PC-3 (cell line): ENCODE results near the gene KIR3DL1. TPM values are rescaled to one million over a fixed set of nuclear protein-coding genes. Genes with fewer than 3 reads are reported as not detected.
"Not testable (repeated sequence)": the region's sequence is repeated elsewhere in the genome, so short reads cannot be mapped to it uniquely, and the experiment has no call there.

Experiments
- ATAC-seq: fragments of 200-7000 bp; cut with Tn5 transposase; 2 replicates; pipeline ENCODE4 v1.9.1; 2020; ENCODE audit warnings: mild to moderate bottlenecking, moderate library complexity
- BruUV-seq: library from RNA; stranded (reverse); fragments of 400-500 nt; replicated peaks from 2 replicates; lab custom pipeline; 2021; lab: Mats Ljungman, UMichigan
- CTCF ChIA-PET: fragments of 300-600 bp; sonication (Branson Sonifier 250); formaldehyde crosslinking; loops from one replicate; lab custom pipeline; 2022; ENCODE audit warnings: antibody characterized with exemption; lab: Charles Lee
- POLR2A ChIA-PET: fragments of 300-600 bp; sonication (Branson Sonifier 250); formaldehyde crosslinking; loops from one replicate; lab custom pipeline; 2022; ENCODE audit warnings: antibody characterized with exemption; ENCODE audit not compliant: unreplicated experiment; lab: Charles Lee
- DNase-seq: peaks from one replicate; pipeline ENCODE4 v3.0.0-alpha.2; 2015
- H2AFZ ChIP-seq: fragments of 300-600 bp; sonication (generic); 2 replicates; pipeline ENCODE4 v1.6.0; 2016; ENCODE audit warnings: antibody characterized with exemption, low read length
- H3F3A ChIP-seq: fragments of 300-600 bp; sonication (generic); one replicate; pipeline ENCODE4 v1.6.0; 2017; ENCODE audit warnings: antibody characterized with exemption, low read length, control low read depth, mild to moderate bottlenecking; ENCODE audit not compliant: unreplicated experiment
- H3K27ac ChIP-seq: fragments of 300-600 bp; sonication (generic); 2 replicates; pipeline ENCODE4 v1.5.1; 2016; ENCODE audit warnings: mild to moderate bottlenecking, low read length
- H3K27me3 ChIP-seq: fragments of 300-600 bp; sonication (generic); 2 replicates; pipeline ENCODE4 v1.6.1; 2016; ENCODE audit warnings: low read length, mixed read lengths
- H3K36me3 ChIP-seq: fragments of 300-600 bp; sonication (generic); 2 replicates; pipeline ENCODE4 v1.6.1; 2016; ENCODE audit warnings: low read depth, mixed run types, low read length, mixed read lengths
- H3K4me1 ChIP-seq: fragments of 300-600 bp; sonication (generic); 2 replicates; pipeline ENCODE4 v1.5.1; 2016; ENCODE audit warnings: low read length; ENCODE audit not compliant: insufficient read depth
- H3K4me2 ChIP-seq: fragments of 300-600 bp; sonication (generic); 2 replicates; pipeline ENCODE4 v1.6.0; 2016; ENCODE audit warnings: low read length
- H3K4me3 ChIP-seq: fragments of 300-600 bp; sonication (generic); 2 replicates; pipeline ENCODE4 v1.5.1; 2016; ENCODE audit warnings: mild to moderate bottlenecking, low read length, mixed read lengths
- H3K79me2 ChIP-seq: fragments of 300-600 bp; sonication (generic); 2 replicates; pipeline ENCODE4 v1.6.1; 2017; ENCODE audit warnings: low read length, mixed read lengths
- H3K9ac ChIP-seq: fragments of 300-600 bp; sonication (generic); 2 replicates; pipeline ENCODE4 v1.6.0; 2016; ENCODE audit warnings: mild to moderate bottlenecking, low read length
- H3K9me2 ChIP-seq: fragments of 300-600 bp; sonication (generic); replicated peaks from 2 replicates; pipeline ENCODE4 v1.6.1; 2016; ENCODE audit warnings: mixed run types, low read length, mixed read lengths
- H3K9me3 ChIP-seq: fragments of 300-600 bp; sonication (generic); 2 replicates; pipeline ENCODE4 v1.6.1; 2016; ENCODE audit warnings: low read length, mixed read lengths
- H4K20me1 ChIP-seq: fragments of 300-600 bp; sonication (generic); 2 replicates; pipeline ENCODE4 v1.6.1; 2016; ENCODE audit warnings: low read length, mixed read lengths
- CTCF ChIP-seq: fragments of 300-600 bp; sonication (generic); conservative IDR thresholded peaks from 2 replicates; pipeline ENCODE4 v1.5.1; 2017; ENCODE audit warnings: antibody characterized with exemption, low read depth, mild to moderate bottlenecking, low read length
- EZH2 ChIP-seq: fragments of 300-600 bp; sonication (generic); IDR thresholded peaks from one replicate; pipeline ENCODE4 v1.6.1; 2017; ENCODE audit warnings: antibody characterized with exemption, mild to moderate bottlenecking, low read length; ENCODE audit not compliant: unreplicated experiment
- EZH2phosphoT487 ChIP-seq: fragments of 300-600 bp; sonication (generic); IDR thresholded peaks from 2 replicates; pipeline ENCODE4 v1.6.1; 2018; ENCODE audit warnings: mild to moderate bottlenecking, antibody characterized with exemption, low read length, borderline replicate concordance
- intact Hi-C: fragments of 100-400 bp; cut with micrococcal nuclease; formaldehyde crosslinking; loops from 2 replicates; pipeline ENCODE4 v1.9.0; 2023
- total RNA-seq: library from RNA; depleted of rRNA; stranded (reverse); fragments of >200 nt; gene quantifications from 2 replicates; pipeline ENCODE4 v1.2.3, GENCODE V29; 2014

KIR3DL1 gene
- total RNA-seq, 1 experiment from 2014 or later = not detected

DNA sequence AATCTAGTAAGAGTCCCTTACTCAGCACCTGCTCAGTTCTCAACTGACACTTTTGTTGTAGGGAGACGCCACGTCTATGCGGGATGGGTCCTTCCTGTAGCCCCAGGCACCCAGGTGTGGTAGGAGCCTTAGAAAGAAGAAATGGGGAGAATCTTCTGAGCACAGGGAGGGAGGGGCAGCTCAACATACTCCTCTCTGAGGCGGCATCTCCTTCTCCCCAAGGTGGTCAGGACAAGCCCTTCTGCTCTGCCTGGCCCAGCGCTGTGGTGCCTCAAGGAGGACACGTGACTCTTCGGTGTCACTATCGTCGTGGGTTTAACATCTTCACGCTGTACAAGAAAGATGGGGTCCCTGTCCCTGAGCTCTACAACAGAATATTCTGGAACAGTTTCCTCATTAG lies 11.7 kb upstream of the KIR3DL1 start:
- Histone ChIP-seq H3K9ac (no peak overlapping the region), H3K4me3 (no peak overlapping the region), H3K4me1 (no peaks in the 10 kb centered on the region), H3K36me3 (no peaks in the 10 kb centered on the region), H3F3A (no peaks in the 10 kb centered on the region), H3K79me2 (no peaks in the 10 kb centered on the region), H2AFZ (no peak overlapping the region), H3K9me3 (no peaks in the 10 kb centered on the region), H3K27me3 (peaks cover 70% of the 10 kb centered on the region), H3K27ac (no peak overlapping the region), H4K20me1 (no peaks in the 10 kb centered on the region), H3K9me2 (no peaks in the 10 kb centered on the region), H3K4me2 (no peak overlapping the region)
- no TSS peak for BruUV-seq
- no peak for ATAC-seq
- ChIA-PET CTCF (no interaction called here), POLR2A (no interaction called here)
- no peak for DNase-seq
- TF ChIP-seq CTCF (no peak), EZH2phosphoT487 (no peak), EZH2 (no peak)
- intact Hi-C loops = no loop called here

DNA sequence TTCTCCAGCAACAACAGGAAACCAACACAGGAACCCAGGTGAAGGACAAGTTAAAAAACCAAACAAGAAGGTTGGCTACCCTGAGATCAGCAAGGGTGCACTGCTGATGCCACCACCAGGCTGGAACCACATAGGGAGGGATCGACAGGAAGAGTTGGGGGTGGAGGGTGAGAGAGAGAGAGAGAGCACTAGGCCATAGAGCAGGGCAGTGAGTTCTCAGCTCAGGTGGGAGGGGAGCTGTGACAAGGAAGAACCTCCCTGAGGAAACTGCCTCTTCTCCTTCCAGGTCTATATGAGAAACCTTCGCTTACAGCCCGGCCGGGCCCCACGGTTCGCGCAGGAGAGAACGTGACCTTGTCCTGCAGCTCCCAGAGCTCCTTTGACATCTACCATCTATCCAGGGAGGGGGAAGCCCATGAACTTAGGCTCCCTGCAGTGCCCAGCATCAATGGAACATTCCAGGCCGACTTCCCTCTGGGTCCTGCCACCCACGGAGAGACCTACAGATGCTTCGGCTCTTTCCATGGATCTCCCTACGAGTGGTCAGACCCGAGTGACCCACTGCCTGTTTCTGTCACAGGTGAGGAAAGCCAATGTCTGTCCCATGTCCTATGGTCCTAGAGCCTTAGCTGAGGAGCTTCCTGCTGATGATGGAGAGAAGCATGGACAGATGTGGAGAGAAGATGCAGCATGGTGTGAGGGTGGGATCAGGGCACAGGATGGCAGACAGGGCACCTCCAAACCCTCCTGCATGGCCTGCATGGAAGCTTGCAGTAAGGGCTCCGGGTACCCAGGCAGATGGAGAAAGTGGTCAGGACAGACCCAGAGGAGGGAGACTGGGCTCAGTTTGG lies 10.4 kb upstream of the KIR3DL1 start:
- H3K36me3 ChIP-seq = no peaks in the 10 kb centered on the region
- H3K9ac ChIP-seq = no peak overlapping the region
- ATAC-seq = no peak
- H2AFZ ChIP-seq = no peak overlapping the region
- no peaks in the 10 kb centered on the region for H3K79me2 ChIP-seq
- H3K9me3 ChIP-seq = no peaks in the 10 kb centered on the region
- intact Hi-C loops = no loop called here
- BruUV-seq = no TSS peak
- ChIA-PET CTCF (no interaction called here), POLR2A (no interaction called here)
- DNase-seq = no peak
- no peaks in the 10 kb centered on the region for H4K20me1 ChIP-seq
- H3K4me2 ChIP-seq = no peak overlapping the region
- H3K27ac ChIP-seq = no peak overlapping the region
- H3K27me3 ChIP-seq = peaks cover 80% of the 10 kb centered on the region
- TF ChIP-seq CTCF = no peak
- TF ChIP-seq EZH2 = no peak
- TF ChIP-seq EZH2phosphoT487 = no peak
- H3K9me2 ChIP-seq = no peaks in the 10 kb centered on the region
- no peaks in the 10 kb centered on the region for H3K4me1 ChIP-seq
- H3F3A ChIP-seq = no peaks in the 10 kb centered on the region
- no peak overlapping the region for H3K4me3 ChIP-seq

GRCh38 chr19:54806516-54806838 lies 9.8 kb upstream of the KIR3DL1 start:
- Histone ChIP-seq H3K9ac (no peak overlapping the region), H3K27me3 (peaks cover 78% of the 10 kb centered on the region), H3K9me3 (no peaks in the 10 kb centered on the region), H3K4me2 (no peak overlapping the region), H3F3A (no peaks in the 10 kb centered on the region), H4K20me1 (no peaks in the 10 kb centered on the region), H3K27ac (no peak overlapping the region), H3K9me2 (no peaks in the 10 kb centered on the region), H3K79me2 (no peaks in the 10 kb centered on the region), H3K4me1 (no peaks in the 10 kb centered on the region), H3K36me3 (no peaks in the 10 kb centered on the region), H2AFZ (no peak overlapping the region), H3K4me3 (no peak overlapping the region)
- POLR2A ChIA-PET = no interaction called here
- TF ChIP-seq EZH2phosphoT487 (no peak), CTCF (no peak), EZH2 (no peak)
- DNase-seq (no peak), ATAC-seq (no peak)
- CTCF ChIA-PET = no interaction called here
- BruUV-seq = no TSS peak
- intact Hi-C loops = no loop called here

GRCh38 chr19:54814571-54814970 lies 1.7 kb upstream of the KIR3DL1 start:
- H2AFZ ChIP-seq, H3K27ac ChIP-seq, DNase-seq, H3K36me3 ChIP-seq, POLR2A ChIA-PET, H3K9me3 ChIP-seq, ATAC-seq, H3K79me2 ChIP-seq, H4K20me1 ChIP-seq, H3K9ac ChIP-seq, H3K4me1 ChIP-seq, H3K4me2 ChIP-seq, CTCF ChIA-PET, BruUV-seq, H3K9me2 ChIP-seq, H3K4me3 ChIP-seq, H3F3A ChIP-seq, intact Hi-C loops: not testable (repeated sequence)
- peaks cover 56% of the 10 kb centered on the region for H3K27me3 ChIP-seq
